Left kidney (tissue), 2 donors: ENCODE measurements around the gene CBLB. TPM values are rescaled to one million over a fixed set of nuclear protein-coding genes. Genes with fewer than 3 reads are reported as not detected.

Source experiments
- DNase-seq: peaks from one replicate; pipeline ENCODE4 v3.0.0-alpha.2; 2013
- polyA plus RNA-seq: library from polyadenylated mRNA; unstranded; fragments of 120-200 nt; gene quantifications from one replicate; pipeline ENCODE4 v1.2.1, GENCODE V29; 2013; ENCODE audit not compliant: insufficient read length

Gene CBLB
- polyA plus RNA-seq, 1 donor = 64.4 TPM

DNA sequence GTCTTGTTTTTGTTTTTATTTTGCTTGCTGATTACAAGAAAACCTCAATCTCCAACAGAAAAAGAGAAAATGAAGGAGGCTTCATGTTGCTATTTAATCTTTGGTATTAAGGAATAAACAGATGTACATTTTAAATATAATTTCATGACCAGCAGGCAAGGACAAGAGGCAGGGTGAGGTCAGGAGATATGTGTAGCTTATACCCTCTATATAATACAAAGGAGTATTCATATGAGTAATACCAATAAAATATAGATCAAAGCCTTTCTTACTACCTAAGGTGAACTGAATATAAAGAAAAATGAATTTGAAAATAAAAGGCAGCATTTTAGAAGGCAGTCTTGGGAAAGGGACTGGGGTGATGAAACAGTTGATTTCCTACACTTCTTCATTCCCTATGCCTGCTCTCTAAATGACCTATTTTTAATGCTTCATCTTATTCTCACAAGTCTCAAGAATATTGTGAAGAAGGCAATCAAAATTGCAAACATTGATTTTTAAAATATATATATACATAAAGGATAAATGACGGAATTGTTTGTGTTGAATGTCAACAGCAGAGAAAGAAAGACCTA, 8.6 kb upstream of the CBLB start:
- no peak for DNase-seq

DNA sequence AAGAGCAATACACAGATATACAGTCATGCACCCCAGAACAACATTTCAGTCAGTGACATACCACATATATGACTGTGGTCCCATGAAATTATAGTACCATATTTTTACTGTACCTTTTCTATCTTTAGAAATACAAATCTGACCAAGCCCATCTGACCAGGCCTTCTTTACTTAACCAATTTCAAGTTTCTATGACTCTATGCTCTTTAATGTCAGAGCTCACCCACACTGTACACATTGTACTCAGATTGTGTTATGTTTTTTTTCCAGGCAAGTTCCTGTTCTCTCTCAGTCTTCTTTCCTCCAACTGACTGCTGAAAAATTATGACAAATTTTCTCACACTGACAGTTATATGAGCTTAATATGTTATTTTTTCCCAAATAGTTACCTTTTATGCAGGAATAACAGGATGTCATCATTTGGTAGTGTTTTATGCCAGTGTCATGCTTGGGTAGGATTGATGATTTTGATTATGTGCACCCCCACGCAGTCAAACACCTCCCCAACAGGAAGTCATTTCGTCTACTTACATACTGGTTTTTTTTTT, 8.0 kb upstream of the CBLB start:
- DNase-seq = no peak

DNA sequence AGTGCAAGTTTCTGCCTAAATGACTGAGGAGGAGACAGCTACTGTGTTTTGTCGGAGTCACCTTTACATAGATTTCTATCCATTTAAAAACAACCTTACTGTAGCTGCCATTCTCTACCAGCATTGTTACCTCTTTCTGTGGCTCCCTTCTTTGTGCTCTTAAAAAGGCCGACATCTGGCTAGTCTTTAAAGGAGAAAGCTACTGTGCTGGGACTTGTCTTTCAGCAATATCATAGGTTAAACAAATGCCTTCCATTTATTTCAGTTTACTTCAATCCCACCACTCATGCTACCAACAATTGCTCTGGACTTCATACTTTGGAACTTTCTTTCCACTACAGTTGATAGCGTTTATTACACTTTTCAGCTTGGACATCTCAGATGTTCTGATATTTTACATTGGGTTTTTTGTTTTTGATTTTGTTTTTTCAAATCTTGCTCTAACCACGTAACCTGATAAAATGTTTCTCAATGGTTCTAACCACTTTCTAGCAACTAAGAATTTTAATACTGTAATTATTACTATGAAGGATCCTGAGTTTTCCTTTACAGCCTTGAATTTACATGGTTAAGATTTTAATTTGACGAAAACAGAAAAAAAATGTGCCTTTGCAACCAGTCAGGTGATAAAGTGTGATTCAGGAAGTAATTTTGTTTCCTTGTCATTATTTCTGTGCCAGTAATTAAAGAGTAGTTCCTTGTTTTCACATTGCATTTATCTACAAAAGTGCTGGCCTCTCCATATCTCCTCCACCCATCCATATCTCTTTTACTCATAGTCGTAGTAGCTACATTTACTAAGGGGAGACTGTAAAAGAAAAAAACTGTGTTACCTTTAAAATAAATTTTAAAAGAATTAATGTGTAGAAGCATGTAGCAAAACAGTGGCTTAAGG, 1.3 kb upstream of the CBLB start:
- no peak for DNase-seq

DNA sequence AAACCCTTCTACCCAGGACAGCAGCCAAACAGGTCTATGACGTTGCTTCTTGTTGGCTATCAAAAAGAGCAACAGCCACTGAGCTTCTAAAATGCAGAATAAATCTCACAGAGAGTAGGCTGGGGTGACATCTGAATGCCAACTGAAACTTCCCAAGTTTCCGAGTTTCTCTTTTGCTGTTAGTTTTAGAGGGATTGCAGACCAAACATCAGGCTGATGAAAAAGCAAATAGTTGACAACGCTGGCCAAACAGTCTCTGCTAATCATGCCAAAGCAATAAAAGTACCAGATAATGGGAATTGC, 670 bp upstream of the CBLB start:
- no peak for DNase-seq

DNA sequence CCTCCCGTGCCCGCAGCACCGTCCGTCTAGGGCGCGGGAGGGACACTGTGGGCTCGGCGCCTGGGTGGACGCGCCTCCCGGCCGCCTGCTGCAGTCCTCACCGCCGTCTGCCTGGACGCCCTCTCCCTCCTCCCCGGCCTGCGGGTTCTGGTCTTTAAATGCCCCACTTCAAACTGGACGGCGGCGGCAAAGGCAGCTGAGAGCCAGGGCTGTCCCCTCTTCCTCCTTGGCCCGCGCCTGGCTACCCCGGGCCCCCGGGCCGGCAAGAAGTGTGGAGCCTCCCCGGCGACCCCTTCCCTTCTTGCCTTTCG, 426 bp downstream of the CBLB start:
- peak; percentile 63 for DNase-seq

DNA sequence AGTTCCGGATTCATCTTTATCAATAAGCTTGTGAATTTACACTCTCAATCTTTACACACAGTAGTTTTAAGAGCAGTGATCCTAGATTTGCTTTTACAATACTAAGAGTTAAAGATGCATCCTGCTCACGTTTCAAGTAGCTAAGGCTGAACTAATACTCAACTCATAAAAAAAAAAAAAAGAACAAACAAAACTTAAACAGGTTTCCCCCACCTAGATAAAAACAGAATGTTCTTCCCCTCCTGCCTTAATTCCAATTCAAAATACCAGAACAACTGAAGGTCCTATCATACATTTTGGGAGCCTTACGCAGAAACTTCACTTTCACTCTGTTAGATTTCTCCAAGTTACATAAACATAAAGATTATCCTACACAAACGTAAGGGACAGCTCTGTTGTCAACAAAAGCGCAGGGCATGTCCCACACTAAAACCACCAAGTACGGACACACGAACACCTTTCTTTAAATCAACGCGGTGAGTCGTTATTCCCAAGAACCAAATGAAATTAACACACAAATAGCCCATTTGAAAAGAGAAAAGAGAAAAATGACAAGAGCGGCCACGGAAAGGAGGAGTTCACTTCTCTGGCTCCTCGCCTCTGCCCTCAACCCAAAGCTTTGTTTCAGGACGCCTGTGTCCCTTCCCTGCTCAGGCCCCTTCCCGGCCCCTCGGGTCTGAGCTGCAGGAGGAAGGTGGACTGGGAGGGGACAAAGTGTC, 941 bp downstream of the CBLB start:
- DNase-seq = no peak

DNA sequence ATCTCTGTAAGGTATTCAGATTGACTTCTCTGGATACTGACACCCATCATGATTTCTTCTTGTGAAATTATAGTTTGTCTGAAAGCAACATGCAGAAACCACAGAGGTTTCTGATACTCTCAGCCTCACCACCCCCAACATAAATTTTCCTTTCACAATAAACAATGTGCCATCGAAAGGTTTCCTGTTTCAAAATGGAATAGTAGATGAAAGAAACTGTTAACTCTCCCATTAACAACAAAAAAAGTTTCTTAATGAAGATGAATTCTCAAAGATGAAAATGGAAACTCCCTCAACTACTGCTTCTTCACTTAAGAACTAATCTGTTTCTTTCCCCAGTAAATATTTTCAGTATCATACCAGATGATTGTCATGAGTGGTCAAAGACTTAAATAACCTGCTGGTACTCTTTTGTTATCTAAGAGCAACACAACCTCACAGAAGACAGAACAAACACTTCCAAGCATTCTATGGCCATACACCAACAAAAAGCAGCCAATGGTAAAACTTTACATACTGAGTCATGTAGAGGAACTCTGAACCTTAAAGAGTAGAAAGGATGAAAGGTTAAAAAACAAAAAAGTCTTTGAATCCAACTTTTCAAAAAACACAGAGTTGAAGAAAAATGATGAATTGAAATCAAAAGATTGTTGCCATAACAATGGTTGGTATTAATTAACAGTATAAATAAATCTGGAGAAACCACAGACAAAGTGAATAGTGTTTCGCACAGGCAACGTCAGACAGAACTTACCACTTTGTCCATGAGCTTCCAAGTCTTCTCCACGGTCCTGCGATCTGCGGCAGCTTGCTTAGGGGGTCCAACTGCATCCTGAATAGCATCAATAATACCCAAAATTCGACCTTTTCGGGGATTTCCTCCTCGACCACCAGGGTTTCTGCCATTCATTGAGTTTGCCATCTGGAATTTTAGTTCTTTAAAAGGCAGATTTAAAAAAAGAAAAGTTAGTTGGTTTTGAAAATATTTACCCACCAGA, 1.9 kb downstream of the CBLB start:
- no peak for DNase-seq

DNA sequence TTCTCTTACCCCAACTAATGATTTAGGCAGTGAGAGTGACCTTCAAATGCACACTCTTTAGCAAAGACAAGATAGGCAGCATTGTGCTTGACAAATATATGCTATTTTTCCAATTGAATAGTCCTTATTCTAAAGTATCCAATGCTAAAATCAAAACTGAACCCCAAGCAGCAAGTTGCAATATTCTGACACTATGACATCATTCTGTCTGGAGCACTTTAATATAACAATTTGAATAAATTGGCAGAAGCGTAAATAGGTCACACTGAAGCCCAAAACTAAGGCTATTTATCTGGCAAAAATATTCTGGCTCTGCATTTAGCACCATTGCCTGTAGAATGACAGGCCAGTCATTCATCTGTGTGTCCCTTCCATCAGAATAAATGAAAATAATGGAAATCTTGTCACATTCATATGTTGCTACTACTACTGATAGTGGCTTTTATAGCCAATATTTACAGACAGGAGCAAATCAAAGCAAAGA, 2.9 kb downstream of the CBLB start:
- DNase-seq = no peak

DNA sequence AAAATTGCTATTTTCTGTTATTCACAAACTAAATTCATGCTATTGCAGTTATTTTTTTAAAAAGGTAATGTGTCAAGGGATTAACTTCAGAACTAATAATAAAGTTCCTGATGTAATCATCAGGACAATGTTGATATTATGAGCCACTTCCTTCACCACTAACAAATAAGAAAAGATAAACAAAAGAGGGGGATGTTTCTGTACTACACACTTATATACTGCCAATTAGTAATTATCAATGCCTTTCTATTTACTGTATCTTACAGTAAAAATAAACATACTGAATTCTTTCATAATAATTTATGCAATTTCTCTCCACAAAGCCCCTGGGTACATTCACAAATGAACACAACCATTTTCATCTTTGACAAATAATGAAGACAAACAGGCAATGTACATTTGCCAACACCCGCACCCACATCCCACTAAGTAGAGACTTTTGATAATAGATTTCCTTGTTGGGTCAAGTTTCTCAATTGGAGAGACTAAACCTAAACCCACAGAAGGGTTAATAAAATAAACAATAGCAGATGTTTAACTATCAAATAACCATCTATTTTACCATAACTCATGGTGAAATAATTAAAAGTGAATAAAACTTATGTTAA, 3.7 kb downstream of the CBLB start:
- no peak for DNase-seq

DNA sequence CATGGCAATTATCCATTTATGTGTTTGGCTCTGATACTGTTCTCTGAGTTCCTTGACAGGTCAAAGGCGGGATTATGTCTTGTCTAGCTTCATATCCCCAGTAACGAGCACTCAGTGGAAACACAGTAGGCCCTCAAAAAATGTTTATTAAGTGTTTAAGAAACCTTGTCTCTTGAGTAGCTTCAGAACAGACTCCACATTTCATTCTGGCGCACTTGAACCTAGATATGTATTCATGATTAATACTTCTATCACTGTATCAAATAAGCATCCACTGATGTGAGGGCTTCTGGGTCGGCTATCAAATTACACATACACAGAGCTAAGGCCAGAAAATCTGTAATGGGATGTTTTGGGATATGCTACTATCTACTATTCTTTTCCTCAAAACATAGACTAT, 4.6 kb downstream of the CBLB start:
- no peak for DNase-seq

DNA sequence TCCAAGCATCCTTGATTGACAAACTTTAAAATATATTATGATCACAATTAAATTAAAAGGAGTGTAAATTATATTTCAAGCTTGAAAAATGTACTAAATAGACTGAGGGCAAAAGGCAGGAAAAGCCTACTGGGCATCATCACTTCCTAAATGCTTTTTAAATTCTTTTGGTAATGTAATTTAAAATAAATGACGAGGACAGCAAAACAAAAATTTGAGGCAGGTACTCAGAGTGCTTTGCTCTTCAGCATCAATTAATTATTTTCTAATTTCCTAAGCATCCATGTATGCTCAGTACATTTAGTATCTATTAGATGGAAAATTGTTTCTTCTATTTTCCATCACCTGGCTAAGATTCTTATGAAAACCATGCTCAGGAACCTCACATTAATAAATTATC, 5.2 kb downstream of the CBLB start:
- no peak for DNase-seq

DNA sequence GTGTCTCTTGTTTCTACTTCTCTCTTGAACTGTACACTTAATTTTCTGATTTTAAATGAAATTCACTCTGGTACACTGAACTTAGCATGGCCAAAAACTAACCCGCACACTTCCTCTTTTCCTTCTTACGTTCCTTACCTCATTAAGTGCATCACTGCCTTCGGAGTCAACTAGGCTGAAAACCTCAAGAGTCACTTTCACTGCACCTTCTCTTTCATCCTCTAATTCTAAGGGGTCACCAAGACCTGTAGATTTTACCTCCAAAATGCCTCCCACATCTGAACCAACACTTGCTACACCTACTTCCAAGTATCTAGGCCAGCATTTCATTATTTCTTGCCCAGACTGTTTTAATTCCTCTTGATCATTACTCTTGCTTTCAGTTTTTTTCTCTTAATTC, 6.6 kb downstream of the CBLB start:
- no peak for DNase-seq

DNA sequence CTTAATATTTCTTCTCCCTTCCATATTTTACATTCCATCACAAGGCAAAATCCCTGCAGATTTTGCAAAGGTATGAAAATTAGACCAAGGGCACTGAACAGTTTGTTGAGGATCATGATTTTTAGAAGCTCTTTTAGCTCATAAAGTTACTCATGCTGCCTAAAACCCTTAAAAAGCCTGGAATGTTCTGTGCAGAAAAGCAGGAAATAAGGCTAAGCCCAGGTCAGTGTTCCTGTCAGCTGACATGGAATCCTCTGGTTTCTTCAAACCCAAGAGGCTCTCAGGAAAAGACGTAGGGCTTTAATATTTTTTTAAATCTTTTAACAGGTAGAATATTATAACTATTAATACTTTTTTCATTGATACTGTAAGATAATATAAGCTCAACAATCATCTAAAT, 8.2 kb downstream of the CBLB start:
- DNase-seq = no peak

DNA sequence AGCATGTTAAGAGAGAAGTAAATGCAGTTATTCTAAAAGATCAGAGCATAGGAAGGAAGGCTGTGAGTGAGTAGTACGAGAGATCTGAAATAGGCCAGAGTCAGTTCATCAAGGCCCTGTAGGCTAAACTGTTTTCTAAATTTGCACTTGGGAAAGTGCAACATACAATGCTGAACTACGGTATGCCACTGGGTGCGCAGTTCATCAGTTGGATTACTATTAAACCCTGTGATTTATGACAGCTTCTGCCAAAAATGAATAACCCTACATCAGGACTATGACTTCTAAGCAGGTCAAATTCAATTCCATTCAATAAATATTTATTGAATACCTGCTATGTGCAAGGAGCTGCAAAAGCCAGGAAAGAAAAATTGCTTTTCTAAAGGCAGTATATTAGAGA, 10.8 kb downstream of the CBLB start:
- no peak for DNase-seq

DNA sequence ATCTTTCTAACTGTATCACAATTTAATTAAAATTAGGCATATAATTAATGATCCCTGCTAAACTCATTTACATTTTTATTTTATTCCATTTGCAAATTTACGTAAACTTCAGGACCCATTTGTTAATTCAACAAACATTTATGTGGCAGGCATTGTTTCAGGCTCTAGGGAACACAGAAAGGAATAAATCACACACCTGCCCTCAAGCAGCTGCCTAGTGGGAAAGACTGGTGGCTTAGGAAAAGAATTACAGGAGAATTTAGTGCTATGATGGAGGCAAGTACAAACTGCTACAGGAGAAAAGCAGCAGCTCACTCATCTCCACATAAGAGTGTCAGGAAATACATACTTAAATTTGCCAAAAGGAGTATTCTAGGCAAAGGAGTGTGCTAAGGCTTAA, 11.2 kb downstream of the CBLB start:
- no peak for DNase-seq

DNA sequence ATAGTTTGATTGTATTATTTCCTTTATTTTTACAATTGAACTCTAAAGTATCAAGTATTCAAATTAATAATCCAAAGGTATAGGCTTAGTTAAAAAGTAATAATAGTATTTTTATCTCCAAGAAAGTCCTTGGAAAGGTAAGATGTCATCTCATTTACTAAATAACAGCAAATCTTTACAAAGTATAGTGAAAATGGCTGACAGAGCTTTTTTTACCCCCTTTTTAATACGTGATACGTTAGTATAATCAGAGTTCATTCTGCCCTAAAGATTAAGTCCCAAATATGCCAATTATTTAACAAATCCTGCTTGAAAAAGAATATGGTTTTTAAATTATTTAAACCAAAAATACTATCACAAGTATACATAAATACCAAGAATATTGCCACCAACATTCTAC, 12.2 kb downstream of the CBLB start:
- no peak for DNase-seq

DNA sequence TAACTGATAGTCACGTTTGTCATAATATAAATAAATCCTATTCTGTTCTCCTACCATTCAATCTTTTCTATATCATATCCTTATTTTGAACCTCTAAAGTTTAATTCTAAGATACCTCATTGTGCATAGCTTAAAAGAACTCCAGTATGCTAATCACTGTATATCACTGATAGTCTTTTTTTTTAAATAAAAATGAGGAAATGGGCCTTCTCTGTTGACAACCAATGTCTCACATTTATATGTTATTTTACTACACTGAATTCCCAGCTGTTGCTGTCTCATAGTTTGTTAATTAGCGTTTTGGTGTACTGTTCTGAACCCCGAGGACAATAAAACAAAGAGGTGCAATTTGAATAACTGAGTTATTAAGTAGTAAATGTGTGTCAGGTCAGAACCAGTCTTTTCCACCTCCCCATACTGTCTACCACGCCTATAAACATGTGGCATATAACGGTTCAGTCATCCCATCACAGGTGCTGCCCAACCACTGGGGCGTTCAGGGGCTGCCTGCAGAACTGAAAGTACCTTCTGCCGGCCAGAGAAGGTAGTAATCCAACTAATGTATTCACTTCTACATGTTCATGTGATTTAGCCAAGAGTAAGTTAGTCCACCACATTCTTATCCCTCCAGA, 14.9 kb downstream of the CBLB start:
- DNase-seq = no peak

DNA sequence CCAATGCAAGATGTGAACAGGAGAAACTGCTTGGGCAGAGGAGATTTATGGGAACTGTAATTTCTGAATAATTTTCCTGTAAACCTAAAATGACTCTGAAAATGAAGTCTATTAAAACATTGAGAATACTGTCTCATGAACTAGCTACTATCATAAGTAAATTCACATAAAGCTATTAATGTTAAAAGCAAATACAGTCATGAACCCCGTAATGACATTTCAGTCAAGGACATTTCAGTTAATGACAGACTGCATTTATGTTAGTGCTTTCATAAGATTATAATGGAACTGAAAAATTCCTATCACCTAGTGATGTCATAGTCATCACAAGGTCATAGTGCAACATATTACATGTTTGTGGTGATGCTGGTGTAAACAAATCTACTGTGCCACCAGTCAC, 17.2 kb downstream of the CBLB start:
- DNase-seq = no peak

DNA sequence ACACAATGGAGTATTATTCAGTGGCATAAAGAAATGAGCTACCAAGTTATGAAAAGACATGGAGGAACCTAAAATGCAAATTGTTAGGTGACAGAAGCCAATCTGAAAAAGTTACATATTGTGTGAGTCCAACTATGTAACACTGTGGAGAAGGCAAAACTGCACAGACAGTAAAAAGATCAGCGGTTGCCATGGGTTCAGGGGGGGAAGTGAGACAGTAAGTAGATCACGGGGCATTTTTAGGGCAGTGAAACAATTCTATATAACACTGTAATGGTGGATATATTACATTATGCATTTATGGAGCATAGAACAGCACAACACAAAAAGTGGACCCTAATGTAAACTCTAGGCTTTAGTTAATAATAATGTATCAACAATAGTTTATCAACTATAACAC, 17.6 kb downstream of the CBLB start:
- DNase-seq = no peak

DNA sequence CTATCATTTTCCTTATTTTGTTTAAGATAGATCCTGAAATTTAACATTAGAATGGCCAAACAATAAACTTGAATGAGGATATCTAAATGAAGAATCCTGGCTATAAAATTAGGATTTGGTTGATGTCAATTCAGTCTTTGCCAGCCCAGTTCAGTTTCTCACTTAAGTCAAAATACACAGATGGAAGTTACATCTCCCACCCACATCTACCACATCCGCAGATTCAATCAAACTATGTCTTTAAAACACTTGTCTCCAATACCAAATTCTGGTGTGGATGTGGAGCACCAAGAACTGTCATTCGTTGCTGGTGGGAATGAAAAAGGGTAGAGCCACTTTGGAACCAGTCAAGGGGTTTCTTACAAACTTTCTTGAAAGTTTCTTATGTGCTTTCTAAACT, 18.2 kb downstream of the CBLB start:
- no peak for DNase-seq

DNA sequence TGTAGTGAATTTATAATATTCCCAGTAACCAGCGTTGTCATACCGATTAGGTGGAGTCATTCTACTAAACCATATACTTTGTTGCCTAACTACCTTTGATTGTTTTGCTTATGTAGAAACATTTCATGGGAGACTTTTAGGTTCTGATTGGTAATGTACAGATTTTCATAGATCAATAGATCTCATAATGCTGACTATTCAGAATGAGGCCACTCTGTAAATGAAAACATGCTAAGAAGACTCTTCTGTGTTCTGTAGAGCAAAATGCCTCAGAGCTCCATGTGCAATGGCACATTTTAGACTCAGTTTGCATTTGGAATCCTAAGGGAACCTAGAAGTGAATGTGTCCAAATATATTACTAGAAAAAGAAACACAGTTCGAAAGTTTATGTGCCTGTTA, 20.0 kb downstream of the CBLB start:
- no peak for DNase-seq
